Panc1 (cell line): ENCODE results near the gene PTBP3. TPM values are rescaled to one million over a fixed set of nuclear protein-coding genes. Genes with fewer than 3 reads are reported as not detected.

ENCODE experiments used
- ATAC-seq: fragments of 200-7000 bp; cut with Tn5 transposase; 2 replicates; pipeline ENCODE4 v1.9.1; 2020; ENCODE audit warnings: mild to moderate bottlenecking, moderate library complexity
- BruUV-seq: library from RNA; stranded (reverse); fragments of 400-500 nt; replicated peaks from 2 replicates; lab custom pipeline; 2021; lab: Mats Ljungman, UMichigan
- CTCF ChIA-PET: fragments of 300-600 bp; sonication (Branson Sonifier 250); formaldehyde crosslinking; loops from one replicate; lab custom pipeline; 2022; ENCODE audit warnings: antibody characterized with exemption; lab: Charles Lee
- POLR2A ChIA-PET: fragments of 300-600 bp; sonication (Branson Sonifier 250); formaldehyde crosslinking; loops from one replicate; lab custom pipeline; 2022; ENCODE audit warnings: antibody characterized with exemption; lab: Charles Lee
- DNase-seq: peaks from one replicate; pipeline ENCODE4 v3.0.0-alpha.2; 2010; ENCODE audit warnings: low read depth, low spot score
- H3K27ac ChIP-seq: 2 replicates; pipeline ENCODE4 v1.5.1; 2011; ENCODE audit warnings: mild to moderate bottlenecking, low read length, inconsistent platforms
- H3K27me3 ChIP-seq: fragments of 200-500 bp; sonication (Bioruptor generic); 2 replicates; pipeline ENCODE4 v1.6.0; 2014; ENCODE audit warnings: low read length, inconsistent platforms; ENCODE audit not compliant: control insufficient read depth, insufficient read depth
- H3K36me3 ChIP-seq: fragments of 200-500 bp; sonication (Bioruptor generic); 2 replicates; pipeline ENCODE4 v1.5.1; 2014; ENCODE audit warnings: inconsistent platforms, mild to moderate bottlenecking, low read length, moderate library complexity; ENCODE audit not compliant: control insufficient read depth, insufficient read depth
- H3K4me1 ChIP-seq: 2 replicates; pipeline ENCODE4 v1.5.1; 2011; ENCODE audit warnings: inconsistent platforms, mild to moderate bottlenecking, low read length, moderate library complexity; ENCODE audit not compliant: control insufficient read depth, insufficient read depth
- H3K4me3 ChIP-seq, 2 experiments: 2 replicates each; pipeline ENCODE4 v1.5.1; 2011 to 2012; ENCODE audit warnings: low read depth in 2 of 2, low read length in 2 of 2, mild to moderate bottlenecking in 2 of 2, inconsistent platforms in 1 of 2, moderate library complexity in 1 of 2
- H3K9me3 ChIP-seq: fragments of 200-500 bp; sonication (Bioruptor generic); 2 replicates; pipeline ENCODE4 v1.5.1; 2014; ENCODE audit warnings: low read depth, mild to moderate bottlenecking, inconsistent platforms, low read length, moderate library complexity; ENCODE audit not compliant: control insufficient read depth, insufficient read depth
- CTCF ChIP-seq: fragments of 450-650 bp; IDR thresholded peaks from 2 replicates; pipeline ENCODE4 v1.5.1; 2017; ENCODE audit warnings: mild to moderate bottlenecking
- POLR2AphosphoS5 ChIP-seq: IDR thresholded peaks from 2 replicates; pipeline ENCODE4 v1.6.1; 2012; ENCODE audit warnings: mild to moderate bottlenecking, low read depth, low read length, moderate library complexity
- SIN3A ChIP-seq: IDR thresholded peaks from 2 replicates; pipeline ENCODE4 v1.6.1; 2012; ENCODE audit warnings: low read depth, mild to moderate bottlenecking, low read length, moderate library complexity, borderline replicate concordance; ENCODE audit not compliant: insufficient read depth
- TCF7L2 ChIP-seq: IDR thresholded peaks from 2 replicates; pipeline ENCODE4 v1.6.1; 2011; ENCODE audit warnings: mild to moderate bottlenecking, low read depth, low read length, inconsistent platforms
- in situ Hi-C: cut with HindIII; loops from 2 replicates; pipeline ENCODE4 v1.10.0; 2016; ENCODE audit warnings: low sequenced_read_pairs, low pct_unique_long_range_greater_than_20kb
- intact Hi-C: fragments of 100-400 bp; cut with micrococcal nuclease; formaldehyde crosslinking; loops from one replicate; pipeline ENCODE4 v1.10.0; 2022; ENCODE audit not compliant: unreplicated experiment
- total RNA-seq: library from RNA; stranded (reverse); gene quantifications from one replicate; pipeline ENCODE4 v1.2.1, GENCODE V29; 2021; ENCODE audit not compliant: unreplicated experiment
- TF ChIP-seq, protein P1 (sequence below), 2 experiments: IDR thresholded peaks; 2 replicates each; pipeline ENCODE4 v1.6.1; 2011 to 2012; ENCODE audit warnings: low read depth in 2 of 2, control low read depth in 1 of 2, low read length in 1 of 2, mild to moderate bottlenecking in 1 of 2, moderate library complexity in 1 of 2; ENCODE audit not compliant: insufficient read depth in 1 of 2

Gene PTBP3
- total RNA-seq, 1 experiment from 2014 or later, result 82.5 TPM

GRCh38 chr9:112352209-112352608 is 18.8 kb upstream of the PTBP3 start:
- H3K27ac ChIP-seq, result no peak overlapping the region
- no peak overlapping the region for H3K4me3 ChIP-seq
- no peaks in the 10 kb centered on the region for H3K4me1 ChIP-seq
- intact Hi-C loops, result no loop called here
- DNase-seq, result no peak
- POLR2A ChIA-PET, result interaction anchor here (0.6 kb wide), 1 partner anchor 241 kb away, joined by 4 read pairs; no protein-coding TSS in a partner anchor
- H3K36me3 ChIP-seq, result no peaks in the 10 kb centered on the region
- BruUV-seq, result no TSS peak
- H3K27me3 ChIP-seq, result no peaks in the 10 kb centered on the region
- in situ Hi-C loops, result no loop called here
- CTCF ChIA-PET, result no interaction called here
- TF ChIP-seq CTCF, result no peak
- TF ChIP-seq, protein P1, sequence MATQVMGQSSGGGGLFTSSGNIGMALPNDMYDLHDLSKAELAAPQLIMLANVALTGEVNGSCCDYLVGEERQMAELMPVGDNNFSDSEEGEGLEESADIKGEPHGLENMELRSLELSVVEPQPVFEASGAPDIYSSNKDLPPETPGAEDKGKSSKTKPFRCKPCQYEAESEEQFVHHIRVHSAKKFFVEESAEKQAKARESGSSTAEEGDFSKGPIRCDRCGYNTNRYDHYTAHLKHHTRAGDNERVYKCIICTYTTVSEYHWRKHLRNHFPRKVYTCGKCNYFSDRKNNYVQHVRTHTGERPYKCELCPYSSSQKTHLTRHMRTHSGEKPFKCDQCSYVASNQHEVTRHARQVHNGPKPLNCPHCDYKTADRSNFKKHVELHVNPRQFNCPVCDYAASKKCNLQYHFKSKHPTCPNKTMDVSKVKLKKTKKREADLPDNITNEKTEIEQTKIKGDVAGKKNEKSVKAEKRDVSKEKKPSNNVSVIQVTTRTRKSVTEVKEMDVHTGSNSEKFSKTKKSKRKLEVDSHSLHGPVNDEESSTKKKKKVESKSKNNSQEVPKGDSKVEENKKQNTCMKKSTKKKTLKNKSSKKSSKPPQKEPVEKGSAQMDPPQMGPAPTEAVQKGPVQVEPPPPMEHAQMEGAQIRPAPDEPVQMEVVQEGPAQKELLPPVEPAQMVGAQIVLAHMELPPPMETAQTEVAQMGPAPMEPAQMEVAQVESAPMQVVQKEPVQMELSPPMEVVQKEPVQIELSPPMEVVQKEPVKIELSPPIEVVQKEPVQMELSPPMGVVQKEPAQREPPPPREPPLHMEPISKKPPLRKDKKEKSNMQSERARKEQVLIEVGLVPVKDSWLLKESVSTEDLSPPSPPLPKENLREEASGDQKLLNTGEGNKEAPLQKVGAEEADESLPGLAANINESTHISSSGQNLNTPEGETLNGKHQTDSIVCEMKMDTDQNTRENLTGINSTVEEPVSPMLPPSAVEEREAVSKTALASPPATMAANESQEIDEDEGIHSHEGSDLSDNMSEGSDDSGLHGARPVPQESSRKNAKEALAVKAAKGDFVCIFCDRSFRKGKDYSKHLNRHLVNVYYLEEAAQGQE (IDR thresholded peaks at IDR 0.05; ENCODE audit: insufficient read depth in 1 of 2, low read depth in 2 of 2, low read length in 1 of 2), result no peak
- no peak for TF ChIP-seq TCF7L2
- TF ChIP-seq POLR2AphosphoS5, result no peak
- no peak for TF ChIP-seq SIN3A
- no peaks in the 10 kb centered on the region for H3K9me3 ChIP-seq
- ATAC-seq, result no peak

GRCh38 chr9:112351184-112351583 is 17.8 kb upstream of the PTBP3 start:
- H3K4me1 ChIP-seq, result no peaks in the 10 kb centered on the region
- ATAC-seq (no peak), DNase-seq (no peak)
- intact Hi-C loops, result no loop called here
- H3K9me3 ChIP-seq, result no peaks in the 10 kb centered on the region
- POLR2A ChIA-PET, result no interaction called here
- H3K4me3 ChIP-seq, result no peak overlapping the region
- TF ChIP-seq, protein P1 (IDR thresholded peaks at IDR 0.05; ENCODE audit: insufficient read depth in 1 of 2, low read depth in 2 of 2, low read length in 1 of 2), result no peak
- no peak for TF ChIP-seq POLR2AphosphoS5
- no peak for TF ChIP-seq SIN3A
- TF ChIP-seq TCF7L2, result no peak
- no peak for TF ChIP-seq CTCF
- in situ Hi-C loops, result no loop called here
- no peak overlapping the region for H3K27ac ChIP-seq
- no peaks in the 10 kb centered on the region for H3K27me3 ChIP-seq
- no TSS peak for BruUV-seq
- H3K36me3 ChIP-seq, result no peaks in the 10 kb centered on the region
- CTCF ChIA-PET, result no interaction called here
